ENCODE data around the gene ACKR2.
A peak's percentile ranks its signal among the peaks of the same experiment; 100 is the strongest.
"Not testable (repeated sequence)": the region's sequence is repeated elsewhere in the genome, so short reads cannot be mapped to it uniquely, and the experiment has no call there.

The ACKR2 gene

DNA sequence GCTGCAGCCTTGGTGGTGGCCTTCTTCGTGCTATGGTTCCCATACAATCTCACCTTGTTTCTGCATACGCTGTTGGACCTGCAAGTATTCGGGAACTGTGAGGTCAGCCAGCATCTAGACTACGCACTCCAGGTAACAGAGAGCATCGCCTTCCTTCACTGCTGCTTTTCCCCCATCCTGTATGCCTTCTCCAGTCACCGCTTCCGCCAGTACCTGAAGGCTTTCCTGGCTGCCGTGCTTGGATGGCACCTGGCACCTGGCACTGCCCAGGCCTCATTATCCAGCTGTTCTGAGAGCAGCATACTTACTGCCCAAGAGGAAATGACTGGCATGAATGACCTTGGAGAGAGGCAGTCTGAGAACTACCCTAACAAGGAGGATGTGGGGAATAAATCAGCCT, 56.0 kb downstream of the ACKR2 start:
- no peak for DNase-seq

GRCh38 chr3:42867138-42867537, 57.9 kb downstream of the ACKR2 start:
- no peak for DNase-seq

- no peak for DNase-seq
Observed at GRCh38 chr3:42868841-42869240, 59.6 kb downstream of the ACKR2 start.

- no peak for DNase-seq
Observed at GRCh38 chr3:42871592-42872196, 62.4 kb downstream of the ACKR2 start.

DNA sequence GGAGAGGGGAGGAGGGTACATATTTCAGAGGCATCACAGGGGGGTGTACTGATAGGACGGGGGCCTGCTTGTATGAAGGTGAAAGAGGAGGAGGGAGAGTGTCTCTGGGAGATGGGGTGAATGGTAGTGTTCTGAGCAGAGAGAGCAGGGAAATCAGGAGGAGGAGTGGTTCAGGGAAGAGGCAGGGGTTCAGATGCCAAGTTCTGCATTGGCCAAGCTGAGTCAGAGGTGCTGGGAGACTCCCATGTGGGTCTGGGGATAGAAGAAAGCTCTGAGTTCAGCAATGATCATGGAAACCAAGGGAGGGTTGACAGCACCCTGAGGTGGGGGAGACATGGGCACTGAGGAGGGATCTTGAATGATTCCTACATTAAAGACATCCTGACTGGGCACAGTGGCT, 63.5 kb downstream of the ACKR2 start:
- DNase-seq = no peak

DNA sequence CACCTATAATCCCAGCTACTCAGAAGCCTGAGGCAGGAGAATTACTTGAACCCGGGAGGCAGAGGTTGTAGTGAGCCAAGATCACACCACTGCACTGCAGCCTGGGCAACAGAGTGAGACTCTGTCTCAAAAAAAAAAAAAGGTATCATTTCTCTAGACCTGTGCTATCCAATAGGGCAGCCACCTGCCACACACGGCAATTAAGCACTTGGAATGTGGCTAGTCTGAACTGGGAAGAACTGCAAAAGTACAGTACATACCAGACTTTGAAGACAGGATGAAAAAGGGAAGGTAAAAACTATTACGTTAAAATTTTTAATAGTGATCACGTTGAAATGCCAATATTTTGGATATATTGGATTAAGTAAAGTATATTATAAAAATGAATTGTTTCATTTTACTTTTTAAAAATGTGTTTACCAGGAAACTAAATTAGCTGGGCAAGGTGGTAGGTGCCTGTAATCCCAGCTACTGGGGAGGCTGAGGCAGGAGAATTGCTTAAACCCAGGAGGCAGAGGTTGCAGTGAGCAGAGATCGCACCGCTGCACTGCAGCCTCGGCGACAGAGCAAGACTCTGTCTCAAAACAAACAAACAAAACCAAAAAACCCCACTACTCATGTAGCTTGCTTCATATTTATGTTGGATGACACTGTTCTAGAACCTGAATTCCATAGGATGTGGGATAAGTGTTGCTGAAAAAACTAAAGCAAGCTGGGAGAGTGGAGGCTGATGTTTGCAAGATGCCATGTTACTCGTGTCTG, 64.2 kb downstream of the ACKR2 start:
- DNase-seq = no peak

DNA sequence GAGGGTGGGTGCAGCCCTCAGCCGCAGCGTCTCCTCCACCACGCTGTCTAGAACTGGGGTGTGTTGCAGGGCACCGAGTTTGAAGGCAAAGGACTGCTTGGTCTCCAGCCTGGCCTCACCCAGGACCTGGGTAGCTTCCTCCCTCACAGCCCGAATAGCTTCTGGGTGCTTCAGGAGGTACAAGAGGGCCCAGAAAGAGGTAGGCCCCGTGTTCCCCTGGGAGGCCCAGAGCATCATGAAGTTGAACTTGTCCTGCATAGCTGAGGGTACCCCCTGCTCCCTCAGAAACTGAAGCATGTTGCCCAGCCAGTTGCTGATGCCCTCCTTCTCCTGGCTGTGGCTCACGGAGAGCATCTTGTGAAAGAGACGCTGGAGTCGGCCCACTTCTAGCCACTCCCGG, 65.5 kb downstream of the ACKR2 start:
- DNase-seq = no peak

GRCh38 chr3:42875325-42876151, 66.3 kb downstream of the ACKR2 start, which contains the start of gene CYP8B1:
Gene CYP8B1 (minus strand): TSS chr3:42875879. CDS start chr3:42875816, 63 bp downstream.
- no peak for DNase-seq

GRCh38 chr3:42876401-42876800, 67.2 kb downstream of the ACKR2 start:
- DNase-seq = no peak

DNA sequence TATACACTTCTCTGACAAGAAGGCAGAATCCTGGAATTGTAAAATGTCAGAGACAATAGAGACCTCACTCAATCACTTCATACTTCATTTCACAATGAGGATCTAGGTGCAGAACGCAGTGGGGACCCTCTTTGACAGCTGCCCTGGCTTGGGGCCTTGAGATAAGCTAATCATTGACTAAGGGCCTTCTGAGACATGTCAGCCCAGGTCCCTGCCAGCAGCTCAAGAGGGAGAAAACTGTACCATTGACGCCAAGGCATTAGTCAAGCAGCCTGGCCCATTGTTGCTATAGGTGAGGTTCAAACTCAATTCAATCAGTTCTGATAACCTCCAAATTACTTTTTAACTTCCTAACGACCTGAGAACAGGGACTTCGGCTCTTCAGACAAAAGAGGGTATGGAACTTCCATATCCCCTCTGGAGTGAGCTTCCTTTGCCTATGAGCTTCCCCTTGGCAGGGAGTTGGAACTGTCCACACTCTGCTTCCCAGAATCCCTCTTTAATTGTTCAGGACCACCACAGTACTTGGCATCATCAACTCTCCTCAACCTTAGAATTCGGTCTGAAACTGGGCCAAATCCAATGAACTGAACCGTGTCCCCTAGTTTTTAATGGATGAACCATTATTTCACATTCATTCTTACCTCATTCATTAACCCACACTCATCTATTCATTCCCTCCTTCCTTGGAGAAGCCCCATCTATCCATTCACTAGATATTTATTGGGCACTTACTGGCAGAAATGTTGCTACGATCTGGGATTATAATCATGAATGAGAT, 67.9 kb downstream of the ACKR2 start:
- DNase-seq = no peak

- DNase-seq = no peak
Observed at GRCh38 chr3:42877881-42878280, 68.6 kb downstream of the ACKR2 start.

- DNase-seq = no peak
Observed at GRCh38 chr3:42880183-42880582, 70.9 kb downstream of the ACKR2 start.

DNA sequence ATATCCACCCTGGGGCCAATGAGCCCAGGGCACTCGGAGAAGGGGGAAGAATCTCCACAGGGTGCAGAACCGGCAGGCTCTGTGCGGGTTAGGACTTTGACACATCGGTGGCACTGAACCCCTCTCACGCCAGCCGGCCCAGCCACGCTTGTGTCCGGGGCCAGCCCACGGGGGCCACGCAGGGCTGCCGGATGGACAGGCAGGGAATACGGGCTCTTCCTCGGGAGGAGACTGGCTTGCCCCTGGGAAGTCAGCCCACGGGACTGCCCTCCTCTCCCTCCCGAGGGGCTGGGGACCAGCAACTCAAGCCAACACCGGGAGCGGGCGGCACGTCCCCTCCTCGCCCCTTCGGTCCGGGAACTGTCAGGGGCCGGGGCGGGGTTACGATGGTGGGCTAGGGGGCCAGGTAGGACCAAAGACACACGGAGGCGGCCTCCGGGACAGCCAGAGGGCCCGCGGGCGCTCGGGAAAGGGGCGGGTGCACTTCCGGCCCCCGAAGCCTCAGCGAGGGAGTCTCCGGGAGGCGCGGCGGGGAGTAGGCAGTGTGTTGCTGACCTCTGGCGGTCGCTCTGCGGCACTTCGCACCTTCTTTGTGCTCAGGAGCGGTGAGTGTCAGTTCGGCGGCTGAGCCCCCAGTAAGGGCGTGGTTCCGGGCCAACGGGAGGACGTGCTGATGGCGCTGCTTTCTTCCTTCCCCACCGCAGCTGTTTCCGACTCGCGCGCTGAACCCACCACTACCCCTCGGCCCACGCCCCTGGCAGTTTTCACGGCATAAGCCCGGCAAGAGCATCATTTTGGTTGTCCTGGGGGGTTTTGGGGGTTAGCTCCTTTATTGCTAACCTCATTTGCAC, 71.6 kb downstream of the ACKR2 start:
- DNase-seq = peak; percentile 43

DNA sequence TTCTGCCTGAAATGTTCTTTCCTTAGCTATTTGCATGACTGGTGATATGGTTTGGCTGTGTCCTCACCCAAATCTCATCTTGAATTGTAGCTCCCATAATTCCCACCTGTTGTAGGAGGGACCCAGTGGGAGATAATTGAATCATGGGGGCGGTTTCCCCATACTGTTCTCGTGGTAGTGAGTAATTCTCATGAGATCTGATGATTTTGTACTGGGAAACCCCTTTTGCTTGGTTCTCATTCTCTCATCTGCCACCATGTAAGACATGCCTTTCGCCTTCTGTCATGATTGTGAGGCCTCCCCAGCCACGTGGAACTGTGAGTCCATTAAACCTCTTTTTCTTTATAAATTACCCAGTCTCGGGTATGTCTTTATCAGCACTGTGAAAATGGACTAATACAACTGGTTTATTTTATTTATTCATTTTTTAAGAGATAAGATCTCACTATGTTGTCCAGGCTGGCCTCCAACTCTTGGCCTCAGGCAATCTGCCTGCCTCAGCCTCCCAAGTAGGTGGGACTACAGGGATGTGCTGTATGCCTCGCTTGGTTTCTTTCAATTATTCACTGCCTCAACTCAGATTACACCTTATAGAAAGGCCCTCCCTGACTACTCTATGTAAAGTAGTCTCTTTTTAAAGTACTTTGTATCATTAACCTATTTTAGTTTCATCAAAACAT, 74.1 kb downstream of the ACKR2 start:
- not testable (repeated sequence) for DNase-seq

GRCh38 chr3:42884324-42884723, 75.1 kb downstream of the ACKR2 start:
- DNase-seq = no peak

GRCh38 chr3:42886294-42886822, 77.1 kb downstream of the ACKR2 start:
- no peak for DNase-seq

- DNase-seq = no peak
Observed at GRCh38 chr3:42887084-42887483, 77.8 kb downstream of the ACKR2 start.

- DNase-seq = no peak
Observed at GRCh38 chr3:42891042-42891441, 81.8 kb downstream of the ACKR2 start.

DNA sequence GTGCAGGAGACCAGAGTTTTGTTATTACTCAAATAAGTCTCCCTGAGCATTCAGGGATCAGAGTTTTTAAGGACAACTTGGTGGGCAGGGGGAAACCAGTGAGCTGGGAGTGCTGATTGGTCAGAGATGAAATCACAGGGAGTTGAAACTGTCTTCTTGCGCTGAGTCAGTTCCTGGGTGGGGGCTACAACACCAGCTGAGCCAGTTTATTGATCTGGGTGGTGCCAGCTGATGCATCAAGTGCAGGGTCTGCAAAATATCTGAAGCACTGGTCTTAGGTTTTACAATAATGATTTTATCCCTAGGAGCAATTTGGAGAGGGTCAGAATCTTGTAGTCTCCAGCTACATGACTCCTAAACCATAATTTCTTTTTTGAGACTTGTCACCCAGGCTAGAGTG, 82.9 kb downstream of the ACKR2 start:
- DNase-seq = no peak

- no peak for DNase-seq
Observed at GRCh38 chr3:42892807-42893206, 83.6 kb downstream of the ACKR2 start.
